Transverse colon (tissue), 4 donors: ENCODE measurements around the gene ZNF524.

Experiments
- CTCF ChIP-seq, 5 experiments: fragments of 200-600 bp in 3 of 5; fragments of 450-650 bp in 2 of 5; sonication (generic) in 3 of 5; IDR thresholded peaks; 1 replicate in 2 of 5; 2 replicates in 3 of 5; pipeline ENCODE4 v1.5.1; 2016 to 2017; ENCODE audit warnings: antibody characterized with exemption in 5 of 5, inconsistent platforms in 3 of 5, mild to moderate bottlenecking in 2 of 5, moderate library complexity in 1 of 5
- EP300 ChIP-seq: sonication (generic); formaldehyde crosslinking; IDR thresholded peaks from one replicate; pipeline ENCODE4 v1.6.1; 2017; ENCODE audit warnings: antibody characterized with exemption, low read depth
- POLR2A ChIP-seq: fragments of 450-650 bp; IDR thresholded peaks from one replicate; pipeline ENCODE4 v1.6.1; 2016; ENCODE audit warnings: antibody characterized with exemption, mild to moderate bottlenecking, moderate library complexity
- POLR2AphosphoS5 ChIP-seq, 3 donors: sonication (generic); formaldehyde crosslinking; IDR thresholded peaks; one replicate each; pipeline ENCODE4 v1.6.1; 2016; ENCODE audit warnings: antibody characterized with exemption in 3 of 3

- TF ChIP-seq CTCF (IDR thresholded peaks at IDR 0.05) (peak; percentile 25 to 41 (median 30)), POLR2A (no peak), POLR2AphosphoS5 (IDR thresholded peaks at IDR 0.05) (peak in 2 of 3 donors; percentile 19 to 26), EP300 (no peak)
Observed at GRCh38 chr19:55640043-55640576, 40.0 kb downstream of the ZNF524 start.
